ENCODE measurements around the gene PAQR9. TPM values are rescaled to one million over a fixed set of nuclear protein-coding genes. Genes with fewer than 3 reads are reported as not detected.
A peak's percentile ranks its signal among the peaks of the same experiment; 100 is the strongest.

PAQR9 gene
- polyA plus RNA-seq, 1 of the 3 experiments (the other 2 are of a cell fraction) = 0.16 TPM

DNA sequence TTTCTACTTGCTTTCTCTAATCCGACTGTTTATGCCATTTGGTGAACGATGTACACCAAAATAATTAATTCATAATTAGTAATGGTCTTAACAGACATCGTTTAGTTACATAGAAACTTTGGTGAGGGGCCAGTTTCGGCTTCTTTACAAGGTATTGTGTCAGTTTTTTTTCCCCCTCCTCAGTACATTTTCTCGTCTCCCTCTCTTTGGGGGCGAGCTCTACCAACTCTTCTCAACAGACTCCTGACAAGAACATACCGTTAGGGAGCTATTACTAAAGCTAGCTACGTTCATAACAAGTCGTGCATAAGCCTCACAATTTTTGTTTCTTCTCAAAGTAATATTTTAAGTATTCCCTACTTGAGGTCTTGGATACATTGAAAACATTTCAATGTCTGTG lies 39.3 kb upstream of the PAQR9 start:
- H3K27me3 ChIP-seq (ENCODE audit: insufficient read depth) = no peaks in the 10 kb centered on the region
- H3K36me3 ChIP-seq (replicated peaks in 1 of 2; ENCODE audit: control insufficient read depth in 1 of 2, insufficient read depth in 2 of 2, low read length in 1 of 2) = no peaks in the 10 kb centered on the region
- peak overlapping the region; percentile 89 for H3K9ac ChIP-seq
- no peaks in the 10 kb centered on the region for H3K9me2 ChIP-seq
- H3K9me3 ChIP-seq = no peaks in the 10 kb centered on the region
- H3K27ac ChIP-seq (ENCODE audit: low read depth in 2 of 2, low read length in 1 of 2) = peak overlapping the region in 1 of 2 experiments; percentile 93; a peak in 2 of 4 replicates
- no peak for DNase-seq
- CTCF ChIA-PET = interaction anchor here (0.7 to 2.1 kb wide), 8 partner anchors 9 to 416 kb away, joined by 3 to 9 read pairs (median 4); no protein-coding TSS in a partner anchor
- 7% methylated on average over 9 of the region's 9 CpGs for WGBS (ENCODE audit: low lambda C conversion rate)
- H3K79me2 ChIP-seq (ENCODE audit: insufficient read depth) = peaks cover 78% of the 10 kb centered on the region
- H3K4me3 ChIP-seq (ENCODE audit: low read depth in 2 of 2, low read length in 1 of 2) = peak overlapping the region; percentile 96 to 97
- POLR2A ChIA-PET = interaction anchor here (1.2 kb wide), 1 partner anchor 27 kb away, joined by 3 read pairs; no protein-coding TSS in a partner anchor
- H3K4me2 ChIP-seq = peak overlapping the region; percentile 90
- H4K20me1 ChIP-seq (ENCODE audit: insufficient read depth) = peaks cover 39% of the 10 kb centered on the region
- peaks cover 15% of the 10 kb centered on the region for H3F3A ChIP-seq (replicated peaks; ENCODE audit: insufficient read depth)
- no peak overlapping the region for H2AFZ ChIP-seq (ENCODE audit: low read depth)
- TF ChIP-seq, protein P1, sequence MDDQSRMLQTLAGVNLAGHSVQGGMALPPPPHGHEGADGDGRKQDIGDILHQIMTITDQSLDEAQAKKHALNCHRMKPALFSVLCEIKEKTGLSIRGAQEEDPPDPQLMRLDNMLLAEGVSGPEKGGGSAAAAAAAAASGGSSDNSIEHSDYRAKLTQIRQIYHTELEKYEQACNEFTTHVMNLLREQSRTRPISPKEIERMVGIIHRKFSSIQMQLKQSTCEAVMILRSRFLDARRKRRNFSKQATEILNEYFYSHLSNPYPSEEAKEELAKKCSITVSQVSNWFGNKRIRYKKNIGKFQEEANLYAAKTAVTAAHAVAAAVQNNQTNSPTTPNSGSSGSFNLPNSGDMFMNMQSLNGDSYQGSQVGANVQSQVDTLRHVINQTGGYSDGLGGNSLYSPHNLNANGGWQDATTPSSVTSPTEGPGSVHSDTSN (IDR thresholded peaks at IDR 0.05) = no peak
- TF ChIP-seq TAF1 (IDR thresholded peaks at IDR 0.05; ENCODE audit: borderline replicate concordance, low read depth, low read length) (no peak), TCF12 (IDR thresholded peaks at IDR 0.05) (no peak), FOXM1 (IDR thresholded peaks at IDR 0.05; ENCODE audit: low read depth) (no peak), GABPA (IDR thresholded peaks at IDR 0.05; ENCODE audit: low read depth) (no peak), NRF1 (IDR thresholded peaks at IDR 0.05; ENCODE audit: low read depth, low read length) (no peak)
- TF ChIP-seq, protein P2, sequence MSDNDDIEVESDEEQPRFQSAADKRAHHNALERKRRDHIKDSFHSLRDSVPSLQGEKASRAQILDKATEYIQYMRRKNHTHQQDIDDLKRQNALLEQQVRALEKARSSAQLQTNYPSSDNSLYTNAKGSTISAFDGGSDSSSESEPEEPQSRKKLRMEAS (IDR thresholded peaks at IDR 0.05; ENCODE audit: low read depth) = no peak
- peaks cover 7 to 20% of the 10 kb centered on the region in 2 experiments; a peak in 3 of 4 replicates for H3K4me1 ChIP-seq (ENCODE audit: control insufficient read depth in 1 of 2, insufficient read depth in 2 of 2, low read depth in 1 of 2, low read length in 1 of 2)

DNA sequence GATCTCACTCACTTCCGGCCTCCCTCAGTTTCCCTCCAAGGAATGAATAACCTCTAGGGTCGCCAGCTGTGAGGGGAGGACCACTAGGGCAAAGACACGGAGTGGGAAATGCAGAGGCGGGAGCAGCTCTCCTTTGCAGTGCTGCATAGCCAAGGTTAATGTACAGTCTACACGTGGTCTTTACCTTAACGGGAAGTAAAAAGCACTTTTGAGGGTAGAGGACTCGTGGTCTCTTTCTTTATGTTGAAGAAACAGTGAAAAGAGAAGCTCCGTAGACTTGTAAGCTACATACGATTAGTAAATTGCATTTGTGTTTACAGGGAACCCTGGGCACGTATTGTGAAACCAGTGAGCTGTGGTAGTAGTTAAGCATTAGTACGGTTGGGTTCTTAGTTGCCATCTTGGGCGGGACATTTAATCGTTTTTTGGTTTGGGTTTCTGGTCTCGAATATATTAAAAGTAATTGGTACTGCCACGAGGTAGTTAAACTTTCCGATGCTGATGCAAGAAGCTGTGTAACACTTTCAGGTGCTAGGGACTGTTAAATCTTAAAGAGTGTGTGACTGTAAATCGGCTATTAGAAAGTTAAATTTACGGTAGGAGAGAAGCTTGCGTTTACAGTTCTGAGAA lies 38.7 kb upstream of the PAQR9 start:
- Histone ChIP-seq H3K79me2 (ENCODE audit: insufficient read depth) (peaks cover 73% of the 10 kb centered on the region), H3K9me3 (no peaks in the 10 kb centered on the region), H4K20me1 (ENCODE audit: insufficient read depth) (peaks cover 34% of the 10 kb centered on the region), H3K9ac (peak overlapping the region; percentile 89), H3K27ac (ENCODE audit: low read depth in 2 of 2, low read length in 1 of 2) (peak overlapping the region; percentile 93 to 95), H3K36me3 (replicated peaks in 1 of 2; ENCODE audit: control insufficient read depth in 1 of 2, insufficient read depth in 2 of 2, low read length in 1 of 2) (no peaks in the 10 kb centered on the region), H2AFZ (ENCODE audit: low read depth) (peak overlapping the region; percentile 65), H3K9me2 (no peaks in the 10 kb centered on the region), H3K27me3 (ENCODE audit: insufficient read depth) (no peaks in the 10 kb centered on the region), H3K4me1 (ENCODE audit: control insufficient read depth in 1 of 2, insufficient read depth in 2 of 2, low read depth in 1 of 2, low read length in 1 of 2) (peaks cover 11 to 16% of the 10 kb centered on the region in 2 experiments; a peak in 3 of 4 replicates), H3K4me3 (ENCODE audit: low read depth in 2 of 2, low read length in 1 of 2) (peak overlapping the region; percentile 96 to 97), H3K4me2 (peak overlapping the region; percentile 90), H3F3A (replicated peaks; ENCODE audit: insufficient read depth) (peaks cover 15% of the 10 kb centered on the region)
- 3% methylated on average over 19 of the region's 19 CpGs for WGBS (ENCODE audit: low lambda C conversion rate)
- TF ChIP-seq TAF1 (IDR thresholded peaks at IDR 0.05; ENCODE audit: borderline replicate concordance, low read depth, low read length) (no peak), MXI1 (IDR thresholded peaks at IDR 0.05; ENCODE audit: low read depth, low read length) (peak; percentile 78), MEF2A (IDR thresholded peaks at IDR 0.05; ENCODE audit: borderline replicate concordance, low read depth) (no peak), RFX5 (IDR thresholded peaks at IDR 0.05; ENCODE audit: low read length) (no peak), RAD21 (IDR thresholded peaks at IDR 0.05; ENCODE audit: low read length) (no peak), SIN3A (IDR thresholded peaks at IDR 0.05; ENCODE audit: borderline replicate concordance, low read depth, low read length) (no peak)
- TF ChIP-seq, protein P2 (IDR thresholded peaks at IDR 0.05; ENCODE audit: low read depth) = 0 out of 2 replicates have a peak, but pooled peaks have one; percentile 32
- DNase-seq = peak; percentile 16
- CTCF ChIA-PET = interaction anchor here (0.7 to 2.1 kb wide), 11 partner anchors 9 to 423 kb away, joined by 3 to 9 read pairs (median 4); partner anchors contain the start of gene ATR
- POLR2A ChIA-PET = interaction anchor here (1.2 to 1.9 kb wide), 4 partner anchors 27 to 423 kb away, joined by 3 to 17 read pairs (median 4); partner anchors contain the start of genes ATR and TRPC1

Data from SK-N-SH (cell line).